GM12878 (cell line): Measurements from ENCODE around the gene TMEM106A. TPM values are rescaled to one million over a fixed set of nuclear protein-coding genes. Genes with fewer than 3 reads are reported as not detected.
A peak's percentile ranks its signal among the peaks of the same experiment; 100 is the strongest.

ENCODE experiments used
- ATAC-seq: fragments of 200-7000 bp; cut with Tn5 transposase; 3 replicates; pipeline ENCODE4 v1.9.1; 2020; ENCODE audit warnings: mild to moderate bottlenecking, moderate library complexity
- BruUV-seq: library from RNA; stranded (reverse); fragments of 400-500 nt; replicated peaks from 2 replicates; lab custom pipeline; 2021; lab: Mats Ljungman, UMichigan
- CTCF ChIA-PET: fragments of 300-600 bp; sonication (Branson Sonifier 250); formaldehyde crosslinking; extraction: SDS; loops from one replicate; lab custom pipeline; 2021; ENCODE audit warnings: inconsistent platforms; lab: Yijun Ruan, JAX
- POLR2A ChIA-PET: fragments of 350-600 bp; formaldehyde crosslinking; extraction: SDS; loops from one replicate; lab custom pipeline; 2021; ENCODE audit warnings: inconsistent platforms; lab: Charles Lee
- RAD21 ChIA-PET: fragments of 300-600 bp; sonication (Branson Sonifier 250); formaldehyde crosslinking; loops from one replicate; lab custom pipeline; 2023; ENCODE audit warnings: antibody characterized with exemption; ENCODE audit not compliant: unreplicated experiment; lab: Charles Lee
- SMC1A ChIA-PET: fragments of 300-600 bp; sonication (Branson Sonifier 250); formaldehyde crosslinking; loops from one replicate; lab custom pipeline; 2023; ENCODE audit not compliant: unreplicated experiment, uncharacterized antibody; lab: Charles Lee
- DNase-seq: peaks from one replicate; pipeline ENCODE4 v3.0.0-alpha.2; 2011; ENCODE audit warnings: low read depth, low spot score
- FAIRE-seq: peaks from 3 replicates; lab custom pipeline; 2011; peaks lifted over from hg19 to GRCh38; lab: Jason Lieb, UNC
- H2AFZ ChIP-seq: 2 replicates; pipeline ENCODE4 v1.6.0; 2011; ENCODE audit warnings: low read depth, low read length, control low read depth; ENCODE audit not compliant: control insufficient read depth
- H3K27ac ChIP-seq: 2 replicates; pipeline ENCODE4 v1.5.1; 2011; ENCODE audit warnings: control low read depth; ENCODE audit not compliant: control insufficient read depth, insufficient read depth
- H3K27me3 ChIP-seq, 2 experiments: replicated peaks in 1 of 2; 2 replicates each; pipeline versions ENCODE4 v1.6.0 to v1.6.1; 2011; ENCODE audit warnings: low read length in 1 of 2; ENCODE audit not compliant: control insufficient read depth in 2 of 2, insufficient read depth in 2 of 2
- H3K36me3 ChIP-seq, 2 experiments: 2 replicates each; pipeline ENCODE4 v1.5.1; 2011; ENCODE audit warnings: low read length in 1 of 2; ENCODE audit not compliant: control insufficient read depth in 2 of 2, insufficient read depth in 2 of 2
- H3K4me1 ChIP-seq: 2 replicates; pipeline ENCODE4 v1.6.1; 2011; ENCODE audit warnings: mild to moderate bottlenecking, low read length, moderate library complexity, mixed read lengths; ENCODE audit not compliant: control insufficient read depth, insufficient read depth
- H3K4me2 ChIP-seq: 2 replicates; pipeline ENCODE4 v1.6.0; 2011; ENCODE audit warnings: control low read depth; ENCODE audit not compliant: control insufficient read depth, insufficient read depth
- H3K4me3 ChIP-seq: fragments of 200-600 bp; sonication (generic); 2 replicates; pipeline ENCODE4 v1.5.1; 2016
- H3K79me2 ChIP-seq: 2 replicates; pipeline ENCODE4 v1.6.0; 2011; ENCODE audit warnings: low read length; ENCODE audit not compliant: control insufficient read depth, insufficient read depth
- H3K9ac ChIP-seq: 2 replicates; pipeline ENCODE4 v1.8.0; 2011; ENCODE audit warnings: low read length, control low read depth, mixed read lengths; ENCODE audit not compliant: control insufficient read depth, insufficient read depth
- H3K9me3 ChIP-seq: replicated peaks from 3 replicates; pipeline ENCODE4 v1.5.1; 2011; ENCODE audit warnings: mild to moderate bottlenecking, low read length; ENCODE audit not compliant: control insufficient read depth, insufficient read depth
- H4K20me1 ChIP-seq: 2 replicates; pipeline ENCODE4 v1.6.0; 2011; ENCODE audit not compliant: control insufficient read depth, insufficient read depth
- HDAC2 ChIP-seq: fragments of 200-600 bp; sonication (generic); IDR thresholded peaks from 2 replicates; pipeline ENCODE4 v1.6.1; 2017
- HSF1 ChIP-seq: fragments of 150-350 bp; IDR thresholded peaks from 2 replicates; pipeline ENCODE4 v1.6.1; 2014; ENCODE audit warnings: mild to moderate bottlenecking, low read depth, low read length
- NFYA ChIP-seq: IDR thresholded peaks from 2 replicates; pipeline ENCODE4 v1.6.1; 2011; ENCODE audit warnings: low read depth, mild to moderate bottlenecking, low read length, improper control_type of control experiment, borderline replicate concordance
- PAX5 ChIP-seq: IDR thresholded peaks from 2 replicates; pipeline ENCODE4 v1.6.1; 2011; ENCODE audit warnings: low read depth, low read length, borderline replicate concordance
- RAD51 ChIP-seq: fragments of 450-650 bp; IDR thresholded peaks from 2 replicates; pipeline ENCODE4 v1.6.1; 2016; ENCODE audit warnings: moderate library complexity, mild to moderate bottlenecking, inconsistent platforms
- SMAD5 ChIP-seq: IDR thresholded peaks from 2 replicates; pipeline ENCODE4 v1.6.1; 2016; ENCODE audit warnings: antibody characterized with exemption, low read depth
- STAT1 ChIP-seq: fragments of 450-650 bp; conservative IDR thresholded peaks from 2 replicates; pipeline ENCODE4 v1.6.1; 2014; ENCODE audit warnings: antibody characterized with exemption, mild to moderate bottlenecking
- STAT3 ChIP-seq: IDR thresholded peaks from 2 replicates; pipeline ENCODE4 v1.6.1; 2011; ENCODE audit warnings: low read depth, low read length, improper control_type of control experiment
- TAF1 ChIP-seq: IDR thresholded peaks from 2 replicates; pipeline ENCODE4 v1.6.1; 2011; ENCODE audit warnings: mild to moderate bottlenecking, low read depth, low read length, borderline replicate concordance
- TCF12 ChIP-seq: IDR thresholded peaks from 2 replicates; pipeline ENCODE4 v1.6.1; 2011; ENCODE audit warnings: low read depth, mild to moderate bottlenecking, low read length
- TCF7 ChIP-seq: IDR thresholded peaks from 2 replicates; pipeline ENCODE4 v1.6.1; 2014; ENCODE audit warnings: antibody characterized with exemption, borderline replicate concordance
- WGBS: methylation state at CpG from one replicate; pipeline ENCODE4 v1.1.6; 2016; ENCODE audit warnings: low lambda C conversion rate; ENCODE audit not compliant: insufficient replicate concordance, insufficient coverage; ENCODE audit errors: missing lambda C conversion rate; 5-methylcytosine and 5-hydroxymethylcytosine counted together
- in situ Hi-C: fragments of 300-500 bp; cut with MboI; formaldehyde crosslinking; loops from 9 replicates; pipeline ENCODE4 v1.14.3; 2018; ENCODE audit warnings: mixed read lengths
- intact Hi-C: fragments of 100-400 bp; cut with micrococcal nuclease; formaldehyde crosslinking; loops from one replicate; pipeline ENCODE4 v1.14.2; 2022; ENCODE audit not compliant: unreplicated experiment
- polyA plus RNA-seq, 11 experiments: library from polyadenylated mRNA; depleted of rRNA in 4 of 11; unstranded in 6 of 11; stranded (reverse) in 5 of 11; fragments of >200 nt; fragmentation: Nextera tagmentation in 4 of 11; fragmentation: Illumina TruSeq in 1 of 11; extraction: Ambion mirVana in 4 of 11; extraction: Trizol in 1 of 11; gene quantifications; 1 replicate in 1 of 11; 2 replicates in 10 of 11; pipeline versions ENCODE4 v1.2.1 to v1.2.3, GENCODE V29; 2011 to 2016; ENCODE audit warnings: inconsistent platforms in 2 of 11, missing spikeins in 2 of 11, low read depth in 1 of 11
- total RNA-seq, 4 experiments: library from RNA; depleted of rRNA in 3 of 4; stranded (reverse); fragments of >200 nt in 3 of 4; fragmentation: Illumina TruSeq in 1 of 4; extraction: Trizol in 1 of 4; gene quantifications; 2 replicates each; pipeline versions ENCODE4 v1.2.1 to v1.2.3, GENCODE V29; 2013 to 2021
- TF ChIP-seq, protein P1 (sequence below): fragments of 450-650 bp; conservative IDR thresholded peaks from 2 replicates; pipeline ENCODE4 v1.6.1; 2017; ENCODE audit warnings: mild to moderate bottlenecking, moderate library complexity
- TF ChIP-seq, protein P2 (sequence below): fragments of 450-650 bp; IDR thresholded peaks from 2 replicates; pipeline ENCODE4 v1.6.1; 2018; ENCODE audit warnings: mild to moderate bottlenecking, low read depth, moderate library complexity; ENCODE audit not compliant: partially characterized antibody

TMEM106A gene
- total and polyA plus RNA-seq, 10 of the 15 experiments (the other 5 are each of a cell fraction or from before 2014, with no cell fraction given): 2.3 to 18.7 (median 9.3) TPM

DNA sequence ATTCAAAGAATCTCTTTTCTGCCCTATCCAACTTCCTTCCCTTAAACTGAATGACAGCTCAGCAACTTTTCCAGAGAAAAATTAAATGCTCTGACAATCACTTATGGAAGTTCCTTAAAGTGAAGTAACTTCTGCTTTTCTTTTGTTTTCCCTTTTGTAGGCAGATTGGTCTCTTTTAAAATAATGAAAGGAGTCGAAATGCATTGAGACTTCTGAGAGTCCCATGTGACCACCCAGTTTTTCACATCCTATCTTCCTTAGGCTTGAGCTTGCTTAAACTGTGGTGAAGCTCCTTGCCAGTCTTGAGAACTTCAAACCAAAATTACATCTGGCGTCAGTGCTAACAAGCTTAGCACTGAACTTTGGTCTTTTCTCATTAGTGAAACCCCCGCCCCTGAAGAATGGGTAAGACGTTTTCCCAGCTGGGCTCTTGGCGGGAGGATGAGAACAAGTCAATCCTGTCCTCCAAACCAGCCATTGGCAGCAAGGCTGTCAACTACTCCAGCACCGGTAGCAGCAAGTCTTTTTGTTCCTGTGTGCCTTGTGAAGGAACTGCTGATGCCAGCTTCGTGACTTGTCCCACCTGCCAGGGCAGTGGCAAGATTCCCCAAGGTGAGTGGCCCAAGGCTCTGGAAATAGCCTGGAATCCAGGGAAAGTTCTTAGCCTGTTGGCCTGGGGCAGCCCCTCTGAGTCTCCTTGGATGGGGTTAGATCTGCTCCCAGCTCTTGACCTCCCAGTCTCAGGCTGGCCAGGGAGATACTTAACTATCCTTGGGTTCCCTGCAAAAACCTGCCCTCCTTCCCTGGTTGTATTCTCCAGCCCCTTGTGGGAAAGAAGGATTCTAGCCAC is 1.2 kb downstream of the TMEM106A start (continued):
- TF ChIP-seq, protein P1, sequence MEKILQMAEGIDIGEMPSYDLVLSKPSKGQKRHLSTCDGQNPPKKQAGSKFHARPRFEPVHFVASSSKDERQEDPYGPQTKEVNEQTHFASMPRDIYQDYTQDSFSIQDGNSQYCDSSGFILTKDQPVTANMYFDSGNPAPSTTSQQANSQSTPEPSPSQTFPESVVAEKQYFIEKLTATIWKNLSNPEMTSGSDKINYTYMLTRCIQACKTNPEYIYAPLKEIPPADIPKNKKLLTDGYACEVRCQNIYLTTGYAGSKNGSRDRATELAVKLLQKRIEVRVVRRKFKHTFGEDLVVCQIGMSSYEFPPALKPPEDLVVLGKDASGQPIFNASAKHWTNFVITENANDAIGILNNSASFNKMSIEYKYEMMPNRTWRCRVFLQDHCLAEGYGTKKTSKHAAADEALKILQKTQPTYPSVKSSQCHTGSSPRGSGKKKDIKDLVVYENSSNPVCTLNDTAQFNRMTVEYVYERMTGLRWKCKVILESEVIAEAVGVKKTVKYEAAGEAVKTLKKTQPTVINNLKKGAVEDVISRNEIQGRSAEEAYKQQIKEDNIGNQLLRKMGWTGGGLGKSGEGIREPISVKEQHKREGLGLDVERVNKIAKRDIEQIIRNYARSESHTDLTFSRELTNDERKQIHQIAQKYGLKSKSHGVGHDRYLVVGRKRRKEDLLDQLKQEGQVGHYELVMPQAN: no peak
- TF ChIP-seq RAD51: peak; percentile 83
- TF ChIP-seq NFYA: no peak
- TF ChIP-seq, protein P2, sequence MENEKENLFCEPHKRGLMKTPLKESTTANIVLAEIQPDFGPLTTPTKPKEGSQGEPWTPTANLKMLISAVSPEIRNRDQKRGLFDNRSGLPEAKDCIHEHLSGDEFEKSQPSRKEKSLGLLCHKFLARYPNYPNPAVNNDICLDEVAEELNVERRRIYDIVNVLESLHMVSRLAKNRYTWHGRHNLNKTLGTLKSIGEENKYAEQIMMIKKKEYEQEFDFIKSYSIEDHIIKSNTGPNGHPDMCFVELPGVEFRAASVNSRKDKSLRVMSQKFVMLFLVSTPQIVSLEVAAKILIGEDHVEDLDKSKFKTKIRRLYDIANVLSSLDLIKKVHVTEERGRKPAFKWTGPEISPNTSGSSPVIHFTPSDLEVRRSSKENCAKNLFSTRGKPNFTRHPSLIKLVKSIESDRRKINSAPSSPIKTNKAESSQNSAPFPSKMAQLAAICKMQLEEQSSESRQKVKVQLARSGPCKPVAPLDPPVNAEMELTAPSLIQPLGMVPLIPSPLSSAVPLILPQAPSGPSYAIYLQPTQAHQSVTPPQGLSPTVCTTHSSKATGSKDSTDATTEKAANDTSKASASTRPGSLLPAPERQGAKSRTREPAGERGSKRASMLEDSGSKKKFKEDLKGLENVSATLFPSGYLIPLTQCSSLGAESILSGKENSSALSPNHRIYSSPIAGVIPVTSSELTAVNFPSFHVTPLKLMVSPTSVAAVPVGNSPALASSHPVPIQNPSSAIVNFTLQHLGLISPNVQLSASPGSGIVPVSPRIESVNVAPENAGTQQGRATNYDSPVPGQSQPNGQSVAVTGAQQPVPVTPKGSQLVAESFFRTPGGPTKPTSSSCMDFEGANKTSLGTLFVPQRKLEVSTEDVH: peak; percentile 57

DNA sequence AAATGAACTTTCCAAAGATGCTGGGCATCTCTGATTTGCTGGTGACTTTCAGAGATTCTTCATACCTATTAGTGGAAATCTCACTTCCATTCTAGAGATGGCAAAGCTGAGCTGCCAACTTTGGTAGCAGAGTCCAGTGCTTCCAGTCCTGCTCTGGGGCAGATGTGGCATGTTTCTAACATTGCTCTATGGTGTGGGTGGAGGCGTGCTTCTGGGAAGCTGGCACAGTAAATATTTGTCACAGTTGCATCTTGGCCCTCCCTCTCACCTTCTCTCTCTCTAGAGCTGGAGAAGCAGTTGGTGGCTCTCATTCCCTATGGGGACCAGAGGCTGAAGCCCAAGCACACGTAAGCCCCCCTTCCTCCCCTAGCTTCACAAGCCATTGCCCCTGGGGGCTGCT is 1.9 kb downstream of the TMEM106A start:
- peak overlapping the region; percentile 85; the same call in 1 of the 2 replicates for H3K27ac ChIP-seq
- H2AFZ ChIP-seq: no peak overlapping the region
- ATAC-seq (no peak), DNase-seq (no peak), FAIRE-seq (no peak)
- no peaks in the 10 kb centered on the region for H3K9me3 ChIP-seq
- H3K4me3 ChIP-seq: peak overlapping the region; percentile 73
- ChIA-PET SMC1A (interaction anchor here (0.9 to 3.9 kb wide), 5 partner anchors 8 to 102 kb away, joined by 3 to 20 read pairs (median 10); no protein-coding TSS in a partner anchor), CTCF (interaction anchor here (1.0 to 2.1 kb wide), 2 partner anchors 14 to 40 kb away, joined by 4 to 5 read pairs; no protein-coding TSS in a partner anchor), POLR2A (interaction anchor here (0.6 to 4.4 kb wide), 4 partner anchors 42 to 1281 kb away, joined by 3 to 31 read pairs (median 12); partner anchors contain the start of gene NBR1), RAD21 (no interaction called here)
- in situ Hi-C loops: loop anchor here (10.0 to 25.0 kb wide), 9 partner anchors 101 to 1649 kb away; partner anchors contain the start of genes DNAJC7, EIF1, HDAC5 and MEOX1
- H3K36me3 ChIP-seq: peaks cover 2 to 14% of the 10 kb centered on the region in 2 experiments; a peak in 3 of 4 replicates
- H3K4me1 ChIP-seq: peaks cover 10% of the 10 kb centered on the region
- no peaks in the 10 kb centered on the region for H3K27me3 ChIP-seq
- H4K20me1 ChIP-seq: no peaks in the 10 kb centered on the region
- H3K4me2 ChIP-seq: peak overlapping the region; percentile 95
- TF ChIP-seq TCF7: no peak
- no peak for TF ChIP-seq PAX5
- TF ChIP-seq HDAC2: no peak
- no peak for TF ChIP-seq TCF12
- no peak for TF ChIP-seq STAT3
- no peak for TF ChIP-seq STAT1
- no peak for TF ChIP-seq HSF1
- no peak for TF ChIP-seq TAF1
- no peak for TF ChIP-seq SMAD5
- WGBS: 97% methylated on average over 2 of the region's 2 CpGs
- H3K9ac ChIP-seq: peak overlapping the region; percentile 86
- BruUV-seq: no TSS peak
- peaks cover 17% of the 10 kb centered on the region for H3K79me2 ChIP-seq
- intact Hi-C loops: no loop called here
